HepG2 (cell line): ENCODE measurements around the gene FANCD2. TPM values are rescaled to one million over a fixed set of nuclear protein-coding genes. Genes with fewer than 3 reads are reported as not detected.

Source experiments
- ETS1 ChIP-seq: sonication (generic); formaldehyde crosslinking; IDR thresholded peaks from 2 replicates; pipeline ENCODE4 v1.4.0; 2020; ENCODE audit warnings: missing genetic modification reagents
- FOXA3 ChIP-seq: IDR thresholded peaks from 2 replicates; pipeline ENCODE4 v1.6.1; 2016; ENCODE audit warnings: missing genetic modification reagents, missing compliant biosample characterization
- HIC2 ChIP-seq: sonication (generic); formaldehyde crosslinking; IDR thresholded peaks from 2 replicates; pipeline ENCODE4 v1.9.0; 2022; ENCODE audit warnings: low read depth, missing genetic modification reagents
- HOMEZ ChIP-seq: IDR thresholded peaks from 2 replicates; pipeline ENCODE4 v1.6.1; 2016; ENCODE audit warnings: low read depth
- PBX2 ChIP-seq: IDR thresholded peaks from 2 replicates; pipeline ENCODE4 v1.6.1; 2016; ENCODE audit warnings: control low read depth
- REST ChIP-seq, 2 experiments: IDR thresholded peaks; 2 replicates each; pipeline ENCODE4 v1.6.1; 2011 to 2012; ENCODE audit warnings: low read length in 2 of 2, borderline replicate concordance in 1 of 2, low read depth in 1 of 2, mild to moderate bottlenecking in 1 of 2, moderate library complexity in 1 of 2
- SNAI1 ChIP-seq: sonication (generic); formaldehyde crosslinking; IDR thresholded peaks from 2 replicates; pipeline ENCODE4 v1.5.0; 2020; ENCODE audit warnings: mild to moderate bottlenecking, missing genetic modification reagents, borderline replicate concordance
- TCF7L2 ChIP-seq: IDR thresholded peaks from 2 replicates; pipeline ENCODE4 v1.6.1; 2011; ENCODE audit warnings: mild to moderate bottlenecking, low read depth, low read length, moderate library complexity
- ZNF512 ChIP-seq: sonication (generic); formaldehyde crosslinking; IDR thresholded peaks from 2 replicates; pipeline ENCODE4 v1.4.0; 2020; ENCODE audit warnings: mild to moderate bottlenecking, missing genetic modification reagents
- polyA plus RNA-seq, 8 experiments: library from polyadenylated mRNA; depleted of rRNA in 3 of 8; stranded (reverse) in 7 of 8; unstranded in 1 of 8; fragments of >200 nt; fragmentation: Illumina TruSeq in 4 of 8; extraction: Trizol in 4 of 8; gene quantifications; 2 replicates each; pipeline versions ENCODE4 v1.2.1 to v1.2.3, GENCODE V29; 2011 to 2016; ENCODE audit warnings: low read depth in 4 of 8, missing spikeins in 1 of 8, mixed read lengths in 1 of 8; ENCODE audit not compliant: insufficient read depth in 1 of 8
- total RNA-seq, 5 experiments: library from RNA; depleted of rRNA; stranded (reverse); fragments of >200 nt; fragmentation: Illumina TruSeq; extraction: Trizol; gene quantifications; 2 replicates each; pipeline ENCODE4 v1.2.3, GENCODE V29; 2016; ENCODE audit warnings: low read depth in 1 of 5
- TF ChIP-seq, protein P1 (sequence below): sonication (generic); formaldehyde crosslinking; IDR thresholded peaks from 2 replicates; pipeline ENCODE4 v1.4.0; 2020; ENCODE audit warnings: missing genetic modification reagents

FANCD2 gene
- total and polyA plus RNA-seq, 2 of the 13 experiments (the other 11 are each of a cell fraction or from before 2014, with no cell fraction given), result 10.1 to 42.0 TPM

DNA sequence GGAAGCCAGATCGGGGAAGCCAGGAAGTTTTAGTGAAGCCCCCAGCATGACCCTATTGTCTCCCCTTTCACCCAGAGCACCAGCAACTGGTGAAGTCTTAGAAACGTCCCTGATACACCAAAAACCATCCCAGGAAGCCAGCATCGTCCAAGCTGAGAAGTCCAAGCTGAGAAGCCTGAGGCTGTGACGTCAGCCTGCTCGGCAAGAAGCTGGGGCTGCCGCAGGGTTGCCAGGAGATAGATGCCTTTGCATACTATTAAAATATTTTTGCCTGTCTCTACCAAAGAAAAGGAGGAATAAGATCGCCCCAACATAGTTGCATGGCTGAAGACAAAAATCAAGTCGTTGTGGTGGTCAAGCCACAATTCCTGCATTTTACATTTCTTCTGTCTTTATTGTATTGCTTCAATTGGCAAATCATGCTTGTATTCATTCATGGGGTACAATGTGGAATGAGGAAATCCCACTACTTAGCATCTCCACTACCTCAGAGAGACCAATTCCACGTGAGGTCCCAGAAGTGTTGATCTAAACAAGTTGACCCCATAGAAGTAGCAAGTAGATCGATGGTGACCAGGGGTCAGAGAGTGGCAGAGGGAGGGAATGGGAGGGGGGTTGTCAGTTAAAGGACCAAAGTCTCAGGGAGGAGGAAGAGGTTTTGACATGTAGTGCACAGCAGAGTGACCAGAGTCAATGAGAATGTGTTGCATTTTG lies 20.0 kb upstream of the FANCD2 start (continued):
- TF ChIP-seq ETS1 (CRISPR knock-in tag) (no peak), REST (IDR thresholded peaks at IDR 0.05; ENCODE audit: borderline replicate concordance in 1 of 2, low read depth in 1 of 2, low read length in 2 of 2) (no peak), PBX2 (CRISPR knock-in tag) (peak; percentile 40; the same call in 1 of the 2 replicates), TCF7L2 (no peak), HIC2 (CRISPR knock-in tag) (no peak), SNAI1 (CRISPR knock-in tag) (0 out of 2 replicates have a peak, but pooled peaks have one; percentile 53), HOMEZ (CRISPR knock-in tag) (no peak), FOXA3 (0 out of 2 replicates have a peak, but pooled peaks have one; percentile 46), ZNF512 (no peak)
- TF ChIP-seq, protein P1, sequence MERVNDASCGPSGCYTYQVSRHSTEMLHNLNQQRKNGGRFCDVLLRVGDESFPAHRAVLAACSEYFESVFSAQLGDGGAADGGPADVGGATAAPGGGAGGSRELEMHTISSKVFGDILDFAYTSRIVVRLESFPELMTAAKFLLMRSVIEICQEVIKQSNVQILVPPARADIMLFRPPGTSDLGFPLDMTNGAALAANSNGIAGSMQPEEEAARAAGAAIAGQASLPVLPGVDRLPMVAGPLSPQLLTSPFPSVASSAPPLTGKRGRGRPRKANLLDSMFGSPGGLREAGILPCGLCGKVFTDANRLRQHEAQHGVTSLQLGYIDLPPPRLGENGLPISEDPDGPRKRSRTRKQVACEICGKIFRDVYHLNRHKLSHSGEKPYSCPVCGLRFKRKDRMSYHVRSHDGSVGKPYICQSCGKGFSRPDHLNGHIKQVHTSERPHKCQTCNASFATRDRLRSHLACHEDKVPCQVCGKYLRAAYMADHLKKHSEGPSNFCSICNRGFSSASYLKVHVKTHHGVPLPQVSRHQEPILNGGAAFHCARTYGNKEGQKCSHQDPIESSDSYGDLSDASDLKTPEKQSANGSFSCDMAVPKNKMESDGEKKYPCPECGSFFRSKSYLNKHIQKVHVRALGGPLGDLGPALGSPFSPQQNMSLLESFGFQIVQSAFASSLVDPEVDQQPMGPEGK (CRISPR knock-in tag), result peak; percentile 59; the same call in 1 of the 2 replicates
